CD14-positive monocyte (primary cell): Measurements from ENCODE around the gene CTNNA3. TPM values are rescaled to one million over a fixed set of nuclear protein-coding genes. Genes with fewer than 3 reads are reported as not detected.

Experiments
- DNase-seq, 3 donors: peaks; one replicate each; pipeline ENCODE4 v3.0.0-alpha.2; 2011 to 2022
- H2AFZ ChIP-seq: 2 replicates; pipeline ENCODE4 v1.6.0; 2012; ENCODE audit warnings: mild to moderate bottlenecking, low read depth, low read length, inconsistent platforms; ENCODE audit not compliant: insufficient read depth, poor library complexity, severe bottlenecking
- H3K27ac ChIP-seq, 2 donors: 1 replicate in 1 of 2; 2 replicates in 1 of 2; pipeline ENCODE4 v1.5.1; 2012 to 2013; ENCODE audit warnings: low read length in 2 of 2, control low read depth in 1 of 2, inconsistent platforms in 1 of 2, low read depth in 1 of 2, mild to moderate bottlenecking in 1 of 2
- H3K27me3 ChIP-seq, 2 donors: one replicate each; pipeline versions ENCODE4 v1.6.0 to v1.6.1; 2011 to 2013; ENCODE audit warnings: low read length in 2 of 2; ENCODE audit not compliant: control insufficient read depth in 2 of 2, insufficient read depth in 2 of 2
- H3K36me3 ChIP-seq, 2 donors: replicated peaks in 1 of 2; 1 replicate in 1 of 2; 2 replicates in 1 of 2; pipeline versions ENCODE4 v1.5.1 to v1.6.1; 2012 to 2013; ENCODE audit warnings: low read length in 2 of 2, control low read depth in 1 of 2, inconsistent platforms in 1 of 2, mild to moderate bottlenecking in 1 of 2; ENCODE audit not compliant: insufficient read depth in 2 of 2, control insufficient read depth in 1 of 2
- H3K4me1 ChIP-seq, 2 donors: 1 replicate in 1 of 2; 2 replicates in 1 of 2; pipeline versions ENCODE4 v1.5.1 to v1.6.1; 2012 to 2013; ENCODE audit warnings: low read length in 2 of 2, control low read depth in 1 of 2, inconsistent platforms in 1 of 2, mild to moderate bottlenecking in 1 of 2, moderate library complexity in 1 of 2; ENCODE audit not compliant: insufficient read depth in 2 of 2, control insufficient read depth in 1 of 2
- H3K4me2 ChIP-seq: replicated peaks from 2 replicates; pipeline ENCODE3; 2012; ENCODE audit warnings: low read length, moderate library complexity, mild to moderate bottlenecking; ENCODE audit not compliant: poor library complexity, severe bottlenecking; ENCODE audit errors: extremely low read depth
- H3K4me3 ChIP-seq, 3 experiments: fragments of 200-600 bp in 1 of 3; sonication (generic) in 1 of 3; replicated peaks in 1 of 3; 1 replicate in 2 of 3; 2 replicates in 1 of 3; pipeline ENCODE4 v1.5.1; 2011 to 2013; ENCODE audit warnings: low read length in 3 of 3, mild to moderate bottlenecking in 3 of 3, control low read depth in 2 of 3, low read depth in 2 of 3, inconsistent platforms in 1 of 3, moderate library complexity in 1 of 3
- H3K79me2 ChIP-seq: 2 replicates; pipeline ENCODE4 v1.6.0; 2012; ENCODE audit warnings: mild to moderate bottlenecking, control low read depth, inconsistent platforms, low read length, moderate library complexity; ENCODE audit not compliant: insufficient read depth
- H3K9ac ChIP-seq: 2 replicates; pipeline ENCODE4 v1.6.0; 2017; ENCODE audit warnings: low read length, mild to moderate bottlenecking; ENCODE audit not compliant: insufficient read depth, poor library complexity, severe bottlenecking
- H3K9me3 ChIP-seq, 2 donors: replicated peaks in 1 of 2; 1 replicate in 1 of 2; 2 replicates in 1 of 2; pipeline versions ENCODE4 v1.5.1 to v1.6.1; 2012 to 2013; ENCODE audit warnings: low read length in 2 of 2, control low read depth in 1 of 2; ENCODE audit not compliant: control insufficient read depth in 1 of 2, insufficient read depth in 1 of 2
- H4K20me1 ChIP-seq: 2 replicates; pipeline ENCODE4 v1.6.0; 2012; ENCODE audit warnings: mild to moderate bottlenecking, low read length, control low read depth, moderate library complexity; ENCODE audit not compliant: insufficient read depth
- H3K27ac Mint-ChIP-seq, 7 donors: one replicate each; pipeline ENCODE4 v1.8.0; 2020; ENCODE audit warnings: mild to moderate bottlenecking in 7 of 7, mixed read lengths in 7 of 7, moderate library complexity in 6 of 7, inconsistent platforms in 2 of 7
- H3K27me3 Mint-ChIP-seq, 3 donors: one replicate each; pipeline ENCODE4 v1.8.0; 2021 to 2022; ENCODE audit warnings: low read depth in 3 of 3, mild to moderate bottlenecking in 3 of 3, mixed read lengths in 3 of 3, moderate library complexity in 3 of 3, inconsistent platforms in 1 of 3
- H3K36me3 Mint-ChIP-seq, 2 donors: one replicate each; pipeline ENCODE4 v1.8.0; 2020; ENCODE audit warnings: mixed read lengths in 2 of 2, inconsistent platforms in 1 of 2, mild to moderate bottlenecking in 1 of 2
- H3K4me1 Mint-ChIP-seq: one replicate; pipeline ENCODE4 v1.8.0; 2020; ENCODE audit warnings: mild to moderate bottlenecking, mixed read lengths
- H3K4me3 Mint-ChIP-seq, 2 donors: one replicate each; pipeline ENCODE4 v1.8.0; 2020; ENCODE audit warnings: mild to moderate bottlenecking in 2 of 2, mixed read lengths in 2 of 2, moderate library complexity in 1 of 2
- H3K9me3 Mint-ChIP-seq, 7 donors: one replicate each; pipeline ENCODE4 v1.8.0; 2020 to 2022; ENCODE audit warnings: mixed read lengths in 7 of 7, mild to moderate bottlenecking in 6 of 7, moderate library complexity in 6 of 7, inconsistent platforms in 2 of 7
- WGBS: methylation state at CpG from one replicate; pipeline ENCODE4 v1.1.5; 2013; ENCODE audit warnings: missing lambda C conversion rate; ENCODE audit not compliant: insufficient coverage; 5-methylcytosine and 5-hydroxymethylcytosine counted together
- intact Hi-C, 2 donors: fragments of 100-400 bp; cut with micrococcal nuclease; formaldehyde crosslinking; loops; one replicate each; pipeline versions ENCODE4 v1.15.0 to v1.15.1; 2023
- polyA plus RNA-seq, 3 donors: library from polyadenylated mRNA; depleted of rRNA in 1 of 3; unstranded in 2 of 3; stranded (reverse) in 1 of 3; fragments of 300-500 nt in 2 of 3; fragments of >200 nt in 1 of 3; fragmentation: Illumina TruSeq in 2 of 3; gene quantifications; 1 replicate in 2 of 3; 2 replicates in 1 of 3; pipeline ENCODE4 v1.2.3, GENCODE V29; 2012 to 2021
- TF ChIP-seq, protein P1 (sequence below): fragments of 200-600 bp; IDR thresholded peaks from one replicate; pipeline ENCODE4 v1.8.0; 2022; ENCODE audit warnings: antibody characterized with exemption, mild to moderate bottlenecking

CTNNA3 gene
- polyA plus RNA-seq, 3 donors, result not detected

DNA sequence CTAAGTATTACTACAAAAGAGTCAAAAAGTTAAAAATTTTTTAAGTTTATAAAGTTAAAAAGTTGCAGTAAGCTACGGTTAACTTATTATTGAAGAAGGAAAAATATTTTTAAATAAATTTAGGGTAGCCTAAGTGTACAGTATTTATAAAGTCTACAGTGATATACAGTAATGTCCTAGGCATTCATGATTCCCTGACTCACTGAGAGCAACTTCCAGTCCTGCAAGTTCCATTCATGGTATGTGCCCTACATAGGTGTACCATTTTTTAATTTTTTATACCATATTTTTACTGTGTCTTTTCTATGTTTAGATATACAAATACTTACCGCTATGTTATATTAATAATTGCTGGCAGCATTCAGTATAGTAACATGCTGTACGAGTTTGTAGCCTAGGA is 92.3 kb downstream of the CTNNA3 start:
- H2AFZ ChIP-seq, result no peak overlapping the region
- Mint-ChIP-seq H3K4me1 (no peaks in the 10 kb centered on the region), H3K9me3 (peaks cover 0 to 4% (median 0%) of the 10 kb centered on the region in 7 donors), H3K36me3 (no peaks in the 10 kb centered on the region), H3K27ac (no peak overlapping the region), H3K4me3 (no peak overlapping the region), H3K27me3 (peaks cover 0 to 5% (median 1%) of the 10 kb centered on the region in 3 donors)
- intact Hi-C loops, result no loop called here
- DNase-seq, result no peak
- H3K4me3 ChIP-seq, result no peak overlapping the region
- H3K79me2 ChIP-seq, result no peaks in the 10 kb centered on the region
- H3K9me3 ChIP-seq, result peaks cover 0 to 2% of the 10 kb centered on the region in 2 donors
- TF ChIP-seq, protein P1, sequence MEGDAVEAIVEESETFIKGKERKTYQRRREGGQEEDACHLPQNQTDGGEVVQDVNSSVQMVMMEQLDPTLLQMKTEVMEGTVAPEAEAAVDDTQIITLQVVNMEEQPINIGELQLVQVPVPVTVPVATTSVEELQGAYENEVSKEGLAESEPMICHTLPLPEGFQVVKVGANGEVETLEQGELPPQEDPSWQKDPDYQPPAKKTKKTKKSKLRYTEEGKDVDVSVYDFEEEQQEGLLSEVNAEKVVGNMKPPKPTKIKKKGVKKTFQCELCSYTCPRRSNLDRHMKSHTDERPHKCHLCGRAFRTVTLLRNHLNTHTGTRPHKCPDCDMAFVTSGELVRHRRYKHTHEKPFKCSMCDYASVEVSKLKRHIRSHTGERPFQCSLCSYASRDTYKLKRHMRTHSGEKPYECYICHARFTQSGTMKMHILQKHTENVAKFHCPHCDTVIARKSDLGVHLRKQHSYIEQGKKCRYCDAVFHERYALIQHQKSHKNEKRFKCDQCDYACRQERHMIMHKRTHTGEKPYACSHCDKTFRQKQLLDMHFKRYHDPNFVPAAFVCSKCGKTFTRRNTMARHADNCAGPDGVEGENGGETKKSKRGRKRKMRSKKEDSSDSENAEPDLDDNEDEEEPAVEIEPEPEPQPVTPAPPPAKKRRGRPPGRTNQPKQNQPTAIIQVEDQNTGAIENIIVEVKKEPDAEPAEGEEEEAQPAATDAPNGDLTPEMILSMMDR, result no peak
- H3K4me1 ChIP-seq, result no peaks in the 10 kb centered on the region
- no peaks in the 10 kb centered on the region for H4K20me1 ChIP-seq
- H3K27me3 ChIP-seq, result no peaks in the 10 kb centered on the region
- no CpG with 5 or more reads among the region's 3 CpGs for WGBS
- no peak overlapping the region for H3K9ac ChIP-seq
- no peak overlapping the region for H3K4me2 ChIP-seq
- H3K36me3 ChIP-seq, result no peaks in the 10 kb centered on the region
- H3K27ac ChIP-seq, result no peak overlapping the region

DNA sequence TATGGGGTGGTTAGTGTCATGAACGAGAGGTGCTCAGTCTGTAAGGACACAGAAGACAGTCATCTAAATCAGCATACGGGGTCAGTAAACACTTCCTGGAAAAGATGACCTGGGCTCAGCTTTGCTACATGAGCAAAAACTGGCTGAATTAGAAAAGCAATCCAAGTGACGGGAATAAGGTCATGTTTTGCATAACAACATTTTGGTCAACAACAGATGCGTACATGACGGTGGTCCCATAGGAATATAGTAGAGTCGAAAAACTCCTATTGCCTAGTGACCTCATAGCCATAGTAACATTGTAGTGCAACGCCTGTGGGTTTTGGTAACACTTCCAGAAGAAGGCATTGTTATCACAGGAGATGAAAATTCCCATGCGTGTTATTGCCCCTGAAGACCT is 92.9 kb downstream of the CTNNA3 start:
- H3K9me3 Mint-ChIP-seq, result peaks cover 0 to 7% (median 3%) of the 10 kb centered on the region in 7 donors
- Histone ChIP-seq H3K36me3 (no peaks in the 10 kb centered on the region), H4K20me1 (no peaks in the 10 kb centered on the region), H3K4me1 (no peaks in the 10 kb centered on the region), H3K9me3 (peaks cover 0 to 6% of the 10 kb centered on the region in 2 donors), H3K27me3 (no peaks in the 10 kb centered on the region), H2AFZ (no peak overlapping the region), H3K4me2 (no peak overlapping the region), H3K27ac (no peak overlapping the region), H3K9ac (no peak overlapping the region), H3K4me3 (no peak overlapping the region), H3K79me2 (no peaks in the 10 kb centered on the region)
- H3K4me3 Mint-ChIP-seq, result no peak overlapping the region
- no peak for DNase-seq
- H3K27me3 Mint-ChIP-seq, result peaks cover 0 to 5% (median 1%) of the 10 kb centered on the region in 3 donors
- WGBS, result 100% methylated on average over 4 of the region's 8 CpGs
- intact Hi-C loops, result no loop called here
- no peaks in the 10 kb centered on the region for H3K36me3 Mint-ChIP-seq
- no peaks in the 10 kb centered on the region for H3K4me1 Mint-ChIP-seq
- TF ChIP-seq, protein P1, result no peak
- H3K27ac Mint-ChIP-seq, result no peak overlapping the region
